Neuronal stem cell (in vitro differentiated cells): ENCODE results near the gene ADAMTS14.

Experiments used
- DNase-seq: peaks from one replicate; pipeline ENCODE4 v3.0.0-alpha.2; 2013; ENCODE audit warnings: low spot score
- H2AFZ ChIP-seq: one replicate; pipeline ENCODE4 v1.6.1; 2013; ENCODE audit warnings: mild to moderate bottlenecking, low read length, inconsistent platforms
- H2AK5ac ChIP-seq: 2 replicates; pipeline ENCODE4 v1.6.1; 2013; ENCODE audit warnings: low read depth, mild to moderate bottlenecking, inconsistent platforms, low read length, moderate library complexity, mixed read lengths
- H2BK120ac ChIP-seq: 2 replicates; pipeline ENCODE4 v1.6.1; 2013; ENCODE audit warnings: low read depth, mild to moderate bottlenecking, inconsistent platforms, low read length, moderate library complexity, mixed read lengths
- H2BK12ac ChIP-seq: one replicate; pipeline ENCODE4 v1.6.1; 2013; ENCODE audit warnings: low read length, inconsistent platforms
- H2BK15ac ChIP-seq: 2 replicates; pipeline ENCODE4 v1.6.1; 2013; ENCODE audit warnings: mild to moderate bottlenecking, low read length, inconsistent platforms, mixed read lengths
- H2BK5ac ChIP-seq: one replicate; pipeline ENCODE4 v1.6.1; 2013; ENCODE audit warnings: inconsistent platforms, mild to moderate bottlenecking, low read length, moderate library complexity
- H3K14ac ChIP-seq: one replicate; pipeline ENCODE4 v1.6.1; 2013; ENCODE audit warnings: low read length, inconsistent platforms
- H3K18ac ChIP-seq: 2 replicates; pipeline ENCODE4 v1.6.1; 2013; ENCODE audit warnings: low read length, inconsistent platforms
- H3K23ac ChIP-seq: 2 replicates; pipeline ENCODE4 v1.6.1; 2013; ENCODE audit warnings: low read depth, mild to moderate bottlenecking, mixed read lengths, low read length, inconsistent platforms; ENCODE audit not compliant: poor library complexity
- H3K27ac ChIP-seq: replicated peaks from 3 replicates; pipeline ENCODE4 v1.5.1; 2013; ENCODE audit warnings: low read length, inconsistent platforms
- H3K27me3 ChIP-seq, 3 experiments: 2 replicates each; pipeline ENCODE4 v1.6.1; 2013; ENCODE audit warnings: low read length in 3 of 3, mild to moderate bottlenecking in 2 of 3, inconsistent platforms in 1 of 3, low read depth in 1 of 3, mixed read lengths in 1 of 3, moderate library complexity in 1 of 3; ENCODE audit not compliant: control insufficient read depth in 3 of 3, insufficient read depth in 3 of 3
- H3K36me3 ChIP-seq, 2 donors: replicated peaks in 1 of 2; 2 replicates each; pipeline ENCODE4 v1.6.1; 2013; ENCODE audit warnings: low read length in 2 of 2; ENCODE audit not compliant: control insufficient read depth in 2 of 2, insufficient read depth in 2 of 2
- H3K4ac ChIP-seq: 2 replicates; pipeline ENCODE4 v1.6.1; 2013; ENCODE audit warnings: inconsistent platforms, mild to moderate bottlenecking, low read length, moderate library complexity
- H3K4me1 ChIP-seq, 2 donors: 1 replicate in 1 of 2; 2 replicates in 1 of 2; pipeline ENCODE4 v1.6.1; 2013; ENCODE audit warnings: low read length in 2 of 2, low read depth in 1 of 2; ENCODE audit not compliant: control insufficient read depth in 2 of 2, insufficient read depth in 1 of 2
- H3K4me2 ChIP-seq: one replicate; pipeline ENCODE4 v1.6.1; 2013; ENCODE audit warnings: mild to moderate bottlenecking, low read length, inconsistent platforms; ENCODE audit not compliant: insufficient read depth, poor library complexity, severe bottlenecking
- H3K4me3 ChIP-seq, 2 donors: 2 replicates each; pipeline ENCODE4 v1.5.1; 2013; ENCODE audit warnings: low read length in 2 of 2, mild to moderate bottlenecking in 2 of 2, inconsistent platforms in 1 of 2, moderate library complexity in 1 of 2
- H3K79me1 ChIP-seq: one replicate; pipeline ENCODE4 v1.6.1; 2013; ENCODE audit warnings: low read depth, mild to moderate bottlenecking, inconsistent platforms, low read length, moderate library complexity
- H3K9ac ChIP-seq: one replicate; pipeline ENCODE4 v1.6.1; 2013; ENCODE audit warnings: mild to moderate bottlenecking, low read depth, low read length, inconsistent platforms; ENCODE audit not compliant: poor library complexity
- H3K9me3 ChIP-seq, 2 donors: replicated peaks in 1 of 2; 2 replicates each; pipeline versions ENCODE3 to v1.6.1; 2013; ENCODE audit warnings: low read length in 2 of 2, mild to moderate bottlenecking in 2 of 2, inconsistent platforms in 1 of 2, low read depth in 1 of 2, mixed read lengths in 1 of 2, moderate library complexity in 1 of 2; ENCODE audit not compliant: control insufficient read depth in 2 of 2, insufficient read depth in 1 of 2
- H4K8ac ChIP-seq: one replicate; pipeline ENCODE4 v1.6.1; 2013; ENCODE audit warnings: low read depth, mild to moderate bottlenecking, inconsistent platforms, low read length, moderate library complexity
- H4K91ac ChIP-seq: one replicate; pipeline ENCODE4 v1.6.1; 2013; ENCODE audit warnings: low read length, low read depth, mild to moderate bottlenecking, inconsistent platforms; ENCODE audit not compliant: poor library complexity
- WGBS, 2 donors: extraction: QIAGEN DNeasy Blood & Tissue Kit; methylation state at CpG; one replicate each; pipeline ENCODE4 v1.1.7; 2013; ENCODE audit warnings: missing lambda C conversion rate in 2 of 2, mixed read lengths in 1 of 2; ENCODE audit not compliant: insufficient read length in 2 of 2, insufficient replicate concordance in 1 of 2; ENCODE audit errors: extremely low coverage in 2 of 2; 5-methylcytosine and 5-hydroxymethylcytosine counted together

The ADAMTS14 gene

GRCh38 chr10:70656489-70656888, 15.8 kb upstream of the ADAMTS14 start:
- H4K91ac ChIP-seq: no peak overlapping the region
- no peaks in the 10 kb centered on the region for H3K36me3 ChIP-seq
- DNase-seq: no peak
- H3K27ac ChIP-seq: no peak overlapping the region
- WGBS, 2 donors: no CpG with 5 or more reads among the region's 3 CpGs
- H3K4ac ChIP-seq: no peak overlapping the region
- no peak overlapping the region for H2BK12ac ChIP-seq
- no peak overlapping the region for H3K9ac ChIP-seq
- no peaks in the 10 kb centered on the region for H3K79me1 ChIP-seq
- H3K4me2 ChIP-seq: no peak overlapping the region
- H3K9me3 ChIP-seq: peaks cover 6 to 18% of the 10 kb centered on the region in 2 donors
- no peak overlapping the region for H3K23ac ChIP-seq
- no peak overlapping the region for H2AFZ ChIP-seq
- no peak overlapping the region for H2BK5ac ChIP-seq
- H2AK5ac ChIP-seq: no peak overlapping the region
- peaks cover 0 to under 1% of the 10 kb centered on the region in 2 donors for H3K4me1 ChIP-seq
- H3K14ac ChIP-seq: no peak overlapping the region
- H3K4me3 ChIP-seq: no peak overlapping the region
- H2BK120ac ChIP-seq: no peak overlapping the region
- H3K18ac ChIP-seq: peak overlapping the region; percentile 21
- no peak overlapping the region for H2BK15ac ChIP-seq
- peaks cover 0 to 2% (median 0%) of the 10 kb centered on the region in 3 experiments for H3K27me3 ChIP-seq
- no peak overlapping the region for H4K8ac ChIP-seq

- Histone ChIP-seq H2BK5ac (no peak overlapping the region), H3K9me3 (peaks cover 2 to 13% of the 10 kb centered on the region in 2 donors), H4K91ac (no peak overlapping the region), H3K4me3 (no peak overlapping the region), H3K23ac (no peak overlapping the region), H3K14ac (no peak overlapping the region), H3K4me2 (no peak overlapping the region), H4K8ac (no peak overlapping the region), H3K27me3 (peaks cover 0 to 2% (median 0%) of the 10 kb centered on the region in 3 experiments), H2AK5ac (no peak overlapping the region), H3K4ac (no peak overlapping the region), H2BK12ac (no peak overlapping the region), H2BK15ac (no peak overlapping the region), H3K36me3 (no peaks in the 10 kb centered on the region), H3K4me1 (peaks cover 0 to 1% of the 10 kb centered on the region in 2 donors), H3K18ac (no peak overlapping the region), H3K79me1 (no peaks in the 10 kb centered on the region), H3K9ac (no peak overlapping the region), H3K27ac (no peak overlapping the region), H2BK120ac (no peak overlapping the region), H2AFZ (no peak overlapping the region)
- no peak for DNase-seq
- no CpG with 5 or more reads among the region's 6 CpGs for WGBS, 2 donors
These were observed 15.3 kb upstream of the ADAMTS14 start for GRCh38 chr10:70657041-70657440.

GRCh38 chr10:70658582-70659136, 13.6 kb upstream of the ADAMTS14 start:
- Histone ChIP-seq H3K27me3 (peaks cover 0 to 2% (median 0%) of the 10 kb centered on the region in 3 experiments), H4K91ac (no peak overlapping the region), H3K79me1 (no peaks in the 10 kb centered on the region), H3K4me3 (no peak overlapping the region), H2AK5ac (no peak overlapping the region), H3K27ac (no peak overlapping the region), H3K4me2 (no peak overlapping the region), H3K14ac (no peak overlapping the region), H3K23ac (no peak overlapping the region), H4K8ac (no peak overlapping the region), H2BK12ac (no peak overlapping the region), H3K9ac (no peak overlapping the region), H2BK15ac (no peak overlapping the region), H2BK5ac (no peak overlapping the region), H3K9me3 (peaks cover 0 to 2% of the 10 kb centered on the region in 2 donors), H3K4me1 (peaks cover 0 to 1% of the 10 kb centered on the region in 2 donors), H3K4ac (no peak overlapping the region), H3K36me3 (no peaks in the 10 kb centered on the region), H2BK120ac (no peak overlapping the region), H2AFZ (no peak overlapping the region), H3K18ac (no peak overlapping the region)
- WGBS, 2 donors: no CpG with 5 or more reads among the region's 1 CpG
- no peak for DNase-seq

- Histone ChIP-seq H2AFZ (no peak overlapping the region), H4K8ac (no peak overlapping the region), H3K4me1 (peaks cover 1 to 4% of the 10 kb centered on the region in 2 donors), H3K4ac (no peak overlapping the region), H2BK5ac (no peak overlapping the region), H3K9me3 (peaks cover 0 to 2% of the 10 kb centered on the region in 2 donors), H3K9ac (no peak overlapping the region), H2BK120ac (no peak overlapping the region), H2AK5ac (no peak overlapping the region), H2BK12ac (no peak overlapping the region), H2BK15ac (no peak overlapping the region), H3K18ac (no peak overlapping the region), H3K4me3 (no peak overlapping the region), H3K23ac (no peak overlapping the region), H3K27me3 (peaks cover 0 to 2% (median 0%) of the 10 kb centered on the region in 3 experiments), H3K79me1 (no peaks in the 10 kb centered on the region), H4K91ac (no peak overlapping the region), H3K14ac (no peak overlapping the region), H3K36me3 (no peaks in the 10 kb centered on the region), H3K27ac (no peak overlapping the region), H3K4me2 (no peak overlapping the region)
- no peak for DNase-seq
- WGBS, 2 donors: no CpG with 5 or more reads among the region's 1 CpG
These were observed 13.0 kb upstream of the ADAMTS14 start for GRCh38 chr10:70659306-70659705.
